KOPT-K1 (cell line): Measurements from ENCODE around the gene SBSN.

Experiments used
- H3K27ac ChIP-seq: fragments of 200-600 bp; sonication (generic); 2 replicates; pipeline ENCODE4 v1.5.1; 2016; ENCODE audit warnings: antibody characterized with exemption, mild to moderate bottlenecking, low read depth, low read length; ENCODE audit not compliant: poor library complexity, severe bottlenecking
- H3K36me3 ChIP-seq: fragments of 200-600 bp; sonication (generic); 2 replicates; pipeline ENCODE4 v1.5.1; 2017; ENCODE audit warnings: antibody characterized with exemption, mild to moderate bottlenecking, low read length, moderate library complexity; ENCODE audit not compliant: insufficient read depth
- H3K9me3 ChIP-seq: fragments of 200-600 bp; sonication (generic); 2 replicates; pipeline ENCODE4 v1.5.1; 2017; ENCODE audit warnings: antibody characterized with exemption, low read length, mild to moderate bottlenecking; ENCODE audit not compliant: insufficient read depth, poor library complexity, severe bottlenecking

Gene SBSN, protein sequence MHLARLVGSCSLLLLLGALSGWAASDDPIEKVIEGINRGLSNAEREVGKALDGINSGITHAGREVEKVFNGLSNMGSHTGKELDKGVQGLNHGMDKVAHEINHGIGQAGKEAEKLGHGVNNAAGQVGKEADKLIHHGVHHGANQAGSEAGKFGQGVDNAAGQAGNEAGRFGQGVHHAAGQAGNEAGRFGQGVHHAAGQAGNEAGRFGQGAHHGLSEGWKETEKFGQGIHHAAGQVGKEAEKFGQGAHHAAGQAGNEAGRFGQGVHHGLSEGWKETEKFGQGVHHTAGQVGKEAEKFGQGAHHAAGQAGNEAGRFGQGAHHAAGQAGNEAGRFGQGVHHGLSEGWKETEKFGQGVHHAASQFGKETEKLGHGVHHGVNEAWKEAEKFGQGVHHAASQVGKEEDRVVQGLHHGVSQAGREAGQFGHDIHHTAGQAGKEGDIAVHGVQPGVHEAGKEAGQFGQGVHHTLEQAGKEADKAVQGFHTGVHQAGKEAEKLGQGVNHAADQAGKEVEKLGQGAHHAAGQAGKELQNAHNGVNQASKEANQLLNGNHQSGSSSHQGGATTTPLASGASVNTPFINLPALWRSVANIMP

DNA sequence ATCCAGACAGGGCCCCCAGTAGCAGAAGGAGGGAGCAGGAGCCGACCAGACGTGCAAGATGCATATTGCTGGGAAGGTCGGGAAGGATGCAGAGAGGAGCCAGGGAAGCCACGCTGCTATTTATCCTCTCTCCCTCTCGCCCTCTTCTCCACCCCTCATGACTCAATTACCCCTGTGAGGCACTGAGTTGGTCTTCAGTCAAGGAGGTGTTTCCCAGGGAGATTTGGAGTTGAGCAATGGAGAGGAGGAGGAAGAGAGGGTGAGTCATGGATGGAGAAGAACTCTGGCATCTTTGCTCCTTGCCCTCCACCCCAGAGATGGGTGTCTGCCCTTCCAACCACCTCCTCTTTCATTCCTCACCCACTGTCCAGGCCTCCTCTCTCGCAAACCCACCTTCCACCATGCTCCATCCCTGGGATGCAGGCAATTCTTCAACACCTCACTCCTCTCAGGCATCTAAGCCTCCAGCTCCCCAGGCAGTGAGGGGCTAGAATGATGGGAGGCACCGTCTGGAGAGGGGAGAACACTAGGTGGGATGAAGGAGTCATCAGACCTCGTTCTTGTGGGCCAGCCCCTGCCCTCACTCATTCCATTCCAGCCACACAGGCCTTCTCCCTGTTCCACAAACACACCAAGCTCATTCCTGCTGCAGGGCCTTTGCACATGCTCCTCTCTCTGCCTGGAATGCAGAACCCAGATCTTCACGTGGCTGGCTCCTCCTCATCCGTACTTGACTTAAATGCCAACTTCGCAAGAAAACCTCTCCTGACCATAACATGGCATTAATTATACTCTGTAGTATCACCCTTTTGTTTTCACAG, at the start of gene SBSN:
TSS of gene SBSN (minus strand) at position 94 of the 821 bp plus-strand sequence. CDS start at position 64, 30 bp downstream.
- H3K9me3 ChIP-seq, result no peaks in the 10 kb centered on the region
- no peaks in the 10 kb centered on the region for H3K36me3 ChIP-seq
- H3K27ac ChIP-seq, result no peak within 1 kb of the TSS

DNA sequence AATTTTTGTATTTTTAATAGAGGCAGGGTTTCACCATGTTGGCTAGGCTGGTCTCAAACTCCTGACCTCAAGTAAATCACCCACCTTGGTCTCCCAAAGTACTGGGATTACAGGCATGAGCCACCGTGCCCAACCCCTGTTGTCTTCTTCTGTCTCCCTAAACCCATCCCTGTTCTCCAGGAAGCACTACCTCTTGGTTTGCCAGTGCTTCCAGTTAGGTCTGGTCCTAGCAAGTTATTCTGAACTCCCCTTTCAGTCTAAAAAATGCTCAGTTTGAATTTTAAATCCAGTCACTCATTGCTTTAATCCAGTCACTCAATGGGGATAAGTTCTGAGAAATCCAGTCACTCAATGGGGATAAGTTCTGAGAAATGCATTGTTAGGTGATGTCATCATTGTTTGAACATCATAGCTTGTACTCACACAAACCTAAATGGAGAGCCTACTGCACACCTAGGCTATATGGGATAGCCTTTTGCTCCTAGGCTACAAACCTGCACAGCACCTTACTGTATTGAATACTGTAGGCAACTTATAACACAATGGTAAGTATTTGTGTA, 43.4 kb upstream of the SBSN start:
- Histone ChIP-seq H3K9me3 (peaks cover 14% of the 10 kb centered on the region), H3K27ac (no peak overlapping the region), H3K36me3 (no peaks in the 10 kb centered on the region)

DNA sequence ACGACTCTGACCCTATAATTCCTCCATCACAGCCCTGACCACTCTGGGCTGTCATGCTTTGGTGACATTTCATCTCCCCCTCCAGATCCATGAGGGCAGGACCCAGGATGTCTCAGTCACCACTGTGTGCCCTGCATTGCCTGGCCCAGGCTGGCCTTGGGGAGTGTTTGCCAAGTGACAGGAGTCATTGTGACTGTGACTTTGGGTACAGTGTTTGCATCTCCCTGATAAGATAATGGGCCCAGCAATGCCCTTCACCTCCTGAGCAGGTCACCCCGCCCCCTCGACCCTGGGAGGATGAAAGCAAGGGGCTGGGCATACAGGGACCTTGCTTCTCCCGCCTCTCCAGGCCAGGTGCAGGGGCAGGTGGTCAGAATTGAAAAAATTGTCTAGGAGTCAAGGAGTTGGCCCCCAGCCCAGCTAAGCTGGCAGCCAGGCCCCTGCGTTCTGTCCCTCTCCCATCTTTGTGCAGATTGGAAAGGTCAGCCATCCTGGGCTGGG, 41.2 kb upstream of the SBSN start:
- Histone ChIP-seq H3K27ac (no peak overlapping the region), H3K36me3 (no peaks in the 10 kb centered on the region)

DNA sequence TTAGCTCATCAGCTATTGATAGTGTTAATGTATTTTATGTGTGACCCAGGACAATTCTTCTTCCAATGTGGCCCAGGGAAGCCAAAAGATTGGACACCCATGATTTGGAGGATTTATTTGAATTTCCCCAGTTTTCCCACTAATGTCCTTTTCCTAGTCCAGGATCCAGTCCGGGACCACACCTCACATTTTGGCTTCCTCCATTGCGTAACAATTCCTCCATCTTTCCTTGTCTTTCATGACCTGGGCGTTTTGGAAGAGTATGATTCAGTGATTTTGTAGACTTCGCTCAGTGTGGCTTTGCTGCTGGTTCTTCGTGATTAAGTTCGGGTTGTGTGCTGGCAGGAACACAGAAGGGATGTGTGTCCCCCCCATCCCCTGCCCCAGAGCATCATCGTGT, 38.6 kb upstream of the SBSN start:
- Histone ChIP-seq H3K36me3 (no peaks in the 10 kb centered on the region), H3K9me3 (no peaks in the 10 kb centered on the region)

More for the DNA sequence above, 41.2 kb upstream of the SBSN start:
- no peaks in the 10 kb centered on the region for H3K9me3 ChIP-seq

DNA sequence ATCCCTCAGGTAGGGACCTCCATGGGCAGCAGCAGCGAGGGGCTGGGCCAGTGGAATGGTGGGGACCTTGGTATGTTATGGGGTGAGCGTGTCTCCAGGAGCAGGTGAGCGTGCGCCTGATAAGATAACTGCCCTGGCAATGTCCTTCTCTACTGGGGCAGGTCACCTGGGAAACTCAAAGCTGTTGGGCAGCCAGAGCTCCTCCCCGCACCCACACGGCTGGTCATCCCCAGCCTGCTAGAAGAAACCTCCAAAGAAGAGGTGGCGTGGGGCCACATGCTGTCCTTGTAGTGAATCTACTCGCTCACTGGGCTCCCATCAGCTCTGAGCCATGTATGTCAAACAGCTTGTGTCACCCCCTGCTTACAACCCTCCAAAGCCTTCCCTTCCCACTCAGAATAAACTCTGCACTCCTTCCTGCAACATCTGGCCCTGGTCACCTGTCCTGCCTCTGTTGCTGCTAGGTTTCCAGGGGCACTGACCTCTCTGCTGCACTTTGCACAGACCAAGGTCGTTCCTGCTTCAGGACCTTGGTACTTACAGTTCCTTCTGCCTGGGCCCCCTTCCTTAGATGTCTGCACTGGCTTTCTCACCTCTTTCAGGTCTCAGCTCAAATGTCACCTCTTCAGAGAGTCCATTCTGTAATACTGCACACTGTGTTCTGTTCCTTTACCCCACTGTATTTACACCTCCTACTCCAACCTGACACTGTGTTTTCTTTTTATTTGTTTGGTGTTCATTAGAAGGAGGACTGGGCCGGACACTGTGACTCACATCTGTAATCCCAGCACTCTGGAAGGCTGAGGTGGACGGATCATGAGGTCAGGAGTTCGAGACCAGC, 37.1 kb upstream of the SBSN start:
- H3K36me3 ChIP-seq, result no peaks in the 10 kb centered on the region
- no peaks in the 10 kb centered on the region for H3K9me3 ChIP-seq
- no peak overlapping the region for H3K27ac ChIP-seq

More for the DNA sequence above, 38.6 kb upstream of the SBSN start:
- H3K27ac ChIP-seq, result no peak overlapping the region

DNA sequence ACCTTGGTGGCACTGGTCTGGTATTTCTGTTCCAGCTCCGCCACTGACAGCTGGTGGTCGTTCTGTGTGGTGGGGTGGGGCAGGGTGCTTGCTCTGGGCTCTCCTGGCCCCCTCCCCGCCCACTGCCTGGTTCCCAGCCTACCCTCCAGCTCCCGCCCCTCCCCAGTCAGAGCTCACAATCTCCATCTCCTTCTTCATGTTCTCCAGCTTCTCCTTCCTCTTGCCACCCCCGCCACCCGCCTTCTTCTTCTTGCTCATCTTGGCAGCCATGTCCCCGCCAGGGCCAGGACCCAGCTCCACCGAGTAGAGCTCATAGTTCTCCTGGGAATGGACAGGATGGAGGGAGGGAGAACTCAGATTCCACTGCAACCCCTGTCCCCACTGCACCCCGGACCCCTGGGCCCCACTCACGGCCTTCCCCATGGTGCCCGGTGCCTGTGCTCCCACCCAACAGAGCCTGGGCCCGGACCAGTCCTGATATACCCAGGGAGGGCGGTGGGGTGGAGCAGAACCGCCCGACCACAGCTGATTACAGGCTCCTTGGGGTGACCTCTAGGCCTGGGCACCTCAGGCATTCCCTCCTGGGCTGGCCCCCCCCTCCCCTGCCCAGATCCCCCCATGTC, 35.2 kb upstream of the SBSN start, which contains the start of gene ATP4A:
TSS of gene ATP4A (minus strand) at position 452 of the 623 bp plus-strand sequence. CDS start at position 423, 29 bp downstream.
- H3K36me3 ChIP-seq, result no peaks in the 10 kb centered on the region
- no peaks in the 10 kb centered on the region for H3K9me3 ChIP-seq
- no peak within 1 kb of the TSS for H3K27ac ChIP-seq

DNA sequence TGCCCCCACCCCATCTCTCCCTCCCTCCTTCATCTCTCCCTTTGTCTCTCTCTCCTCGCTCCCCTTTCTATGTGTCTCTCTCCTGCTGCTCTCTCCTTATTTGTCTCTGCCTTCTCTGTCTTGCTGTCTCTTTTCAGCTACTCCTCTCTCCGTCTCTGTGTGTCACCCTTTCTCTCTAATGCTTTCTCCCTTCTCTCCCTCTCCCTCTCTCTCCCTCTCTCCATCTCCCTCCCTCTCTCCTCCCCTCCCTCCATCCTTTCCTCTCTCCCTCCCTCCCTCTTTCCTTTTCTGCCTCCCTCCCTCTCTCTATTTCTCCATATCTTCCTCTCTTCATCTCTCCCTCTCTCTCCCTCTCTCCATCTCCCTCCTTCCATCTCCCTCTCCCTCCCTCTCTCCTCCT, 34.7 kb upstream of the SBSN start:
- Histone ChIP-seq H3K9me3 (no peaks in the 10 kb centered on the region), H3K36me3 (no peaks in the 10 kb centered on the region), H3K27ac (no peak overlapping the region)

DNA sequence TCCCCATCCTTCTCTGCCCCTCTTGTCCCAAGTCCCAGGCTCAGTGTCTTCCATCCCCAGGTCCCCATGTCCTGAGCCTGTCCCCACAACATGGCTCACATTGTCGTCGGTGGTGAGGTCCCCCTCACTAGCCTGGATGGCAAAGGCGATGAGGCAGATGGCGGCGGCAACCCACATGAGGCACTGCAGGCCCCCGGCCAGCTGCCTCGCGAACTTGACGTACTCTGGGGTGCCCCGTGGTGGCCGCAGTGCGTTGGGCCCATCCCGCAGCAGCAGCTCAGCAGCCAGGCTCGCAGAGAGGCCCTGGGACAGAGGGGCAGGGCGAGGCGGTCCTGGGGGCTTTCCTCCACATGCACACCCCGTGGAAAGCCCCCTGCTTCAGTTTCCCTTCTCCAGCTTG, 34.2 kb upstream of the SBSN start:
- no peaks in the 10 kb centered on the region for H3K36me3 ChIP-seq
- H3K9me3 ChIP-seq, result no peaks in the 10 kb centered on the region
- H3K27ac ChIP-seq, result no peak overlapping the region

DNA sequence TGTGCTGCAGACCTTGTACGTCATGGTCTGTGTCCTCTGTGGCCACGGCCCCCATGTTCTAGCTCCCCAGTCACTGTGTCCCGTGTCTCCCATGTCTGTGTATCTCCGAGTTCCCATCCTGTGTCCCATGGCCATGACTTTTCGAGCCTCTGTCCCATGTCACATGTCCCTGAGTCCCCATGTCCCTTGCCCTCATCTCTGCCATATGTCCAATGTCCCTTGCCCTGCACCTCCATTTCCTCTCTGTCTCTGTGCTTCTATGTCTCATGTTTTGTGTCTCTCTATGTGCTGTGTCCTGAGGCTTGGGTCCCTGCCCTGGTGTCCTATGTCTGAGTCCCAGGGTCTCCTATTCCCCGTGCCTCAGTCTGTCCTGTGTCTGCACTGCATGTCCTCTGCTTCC, 33.3 kb upstream of the SBSN start:
- H3K36me3 ChIP-seq, result no peaks in the 10 kb centered on the region
- no peak overlapping the region for H3K27ac ChIP-seq
- H3K9me3 ChIP-seq, result no peaks in the 10 kb centered on the region

DNA sequence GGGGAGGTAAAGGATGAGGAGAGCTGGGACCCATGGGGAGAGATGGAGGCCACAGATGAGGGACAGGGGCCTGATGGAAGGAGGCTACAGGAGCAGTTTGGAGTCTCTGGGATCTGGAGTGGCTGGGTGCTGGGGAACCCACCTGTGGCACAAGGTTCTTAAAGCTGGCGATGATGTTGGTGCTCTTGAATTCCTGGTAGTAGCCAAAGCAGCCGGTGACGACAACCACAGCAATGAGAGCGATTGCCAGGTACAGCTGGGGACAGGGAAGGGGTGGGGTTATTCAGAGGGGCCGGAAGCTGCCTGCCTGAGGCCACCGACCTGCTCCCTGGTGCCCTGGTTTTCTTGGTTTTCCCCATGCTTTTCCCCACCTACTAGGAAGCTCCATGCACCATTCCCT, 32.6 kb upstream of the SBSN start:
- H3K36me3 ChIP-seq, result no peaks in the 10 kb centered on the region
- no peaks in the 10 kb centered on the region for H3K9me3 ChIP-seq
- H3K27ac ChIP-seq, result no peak overlapping the region

DNA sequence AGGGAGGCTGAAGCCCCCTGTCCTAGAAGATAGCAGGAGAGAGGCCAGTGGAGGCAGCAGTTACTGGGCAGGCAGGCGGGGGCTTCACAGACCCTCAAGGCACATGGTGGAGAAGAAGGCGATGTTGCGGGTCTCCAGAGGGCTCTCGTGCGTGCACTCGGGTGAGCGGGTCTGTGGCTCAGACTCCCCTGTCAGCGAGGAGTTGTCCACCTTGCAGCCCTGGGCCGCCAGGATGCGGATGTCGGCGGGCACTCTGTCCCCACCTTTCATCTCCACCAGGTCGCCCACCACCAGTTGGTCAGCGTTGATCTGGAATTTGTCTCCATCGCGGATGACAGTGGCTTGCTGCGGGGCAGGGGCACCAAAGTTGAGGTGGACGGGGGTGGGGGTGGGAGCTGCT, 32.2 kb upstream of the SBSN start:
- no peaks in the 10 kb centered on the region for H3K9me3 ChIP-seq
- H3K36me3 ChIP-seq, result no peaks in the 10 kb centered on the region
- H3K27ac ChIP-seq, result no peak overlapping the region

DNA sequence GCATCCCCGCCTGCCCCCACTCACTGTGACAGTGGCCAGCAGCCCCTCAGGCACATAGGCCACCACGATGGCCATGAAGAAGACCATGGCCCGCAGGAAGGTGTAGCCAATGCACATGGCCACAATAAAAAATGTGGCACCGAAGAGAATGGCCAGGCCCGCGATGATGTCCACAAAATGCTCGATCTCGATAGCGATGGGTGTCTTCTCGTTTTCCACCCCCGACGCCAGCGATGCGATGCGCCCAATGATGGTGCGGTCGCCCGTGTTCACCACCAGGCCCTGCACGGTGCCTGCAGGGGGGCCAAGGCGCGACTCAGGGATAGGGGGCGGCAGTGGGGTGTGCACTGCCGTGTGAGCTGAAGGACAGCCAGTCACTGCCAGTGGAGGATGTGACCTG, 31.7 kb upstream of the SBSN start:
- Histone ChIP-seq H3K27ac (no peak overlapping the region), H3K36me3 (no peaks in the 10 kb centered on the region), H3K9me3 (no peaks in the 10 kb centered on the region)

DNA sequence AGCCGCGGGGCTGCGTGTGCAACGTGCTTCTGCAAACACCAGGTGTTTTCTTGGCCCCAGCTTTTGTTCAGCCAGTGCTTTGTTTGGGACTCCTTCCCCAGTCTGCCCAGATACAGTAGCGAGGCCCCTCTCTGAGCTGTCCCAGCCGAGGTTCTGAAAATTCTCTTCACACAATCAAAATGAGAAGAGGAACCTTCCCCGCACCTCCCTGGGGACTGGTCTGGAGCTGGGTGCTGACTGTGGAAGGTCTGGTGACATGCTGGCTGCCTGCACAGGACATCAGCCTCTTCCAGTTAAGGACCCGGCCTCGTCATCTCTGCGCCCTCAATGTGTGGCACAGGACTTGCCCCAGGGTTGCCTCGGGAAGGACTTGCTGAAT, 31.2 kb upstream of the SBSN start:
- no peak overlapping the region for H3K27ac ChIP-seq
- no peaks in the 10 kb centered on the region for H3K9me3 ChIP-seq
- no peaks in the 10 kb centered on the region for H3K36me3 ChIP-seq
